K562 (cell line): Measurements from ENCODE around the gene CFAP157. TPM values are rescaled to one million over a fixed set of nuclear protein-coding genes. Genes with fewer than 3 reads are reported as not detected.

Experiments
- CBX8 ChIP-seq: fragments of 200-600 bp; sonication (generic); IDR thresholded peaks from 2 replicates; pipeline ENCODE4 v1.6.1; 2012; ENCODE audit warnings: borderline replicate concordance, mixed run types, low read depth, mild to moderate bottlenecking, moderate library complexity, mixed read lengths, low read length, control low read depth, inconsistent platforms; ENCODE audit not compliant: poor library complexity, severe bottlenecking; ENCODE audit errors: extremely low read depth
- ELK3 ChIP-seq: fragments of 450-650 bp; formaldehyde crosslinking; IDR thresholded peaks from 2 replicates; pipeline ENCODE4 v1.4.0; 2020; ENCODE audit warnings: mild to moderate bottlenecking
- HDAC1 ChIP-seq, 2 experiments: fragments of 450-650 bp; IDR thresholded peaks; 2 replicates each; pipeline ENCODE4 v1.6.1; 2016 to 2017; ENCODE audit warnings: inconsistent platforms in 1 of 2, mild to moderate bottlenecking in 1 of 2, moderate library complexity in 1 of 2
- IRF9 ChIP-seq: fragments of 450-650 bp; IDR thresholded peaks from 2 replicates; pipeline ENCODE4 v1.6.1; 2016; ENCODE audit warnings: missing biosample characterization, missing genetic modification characterization
- MTA3 ChIP-seq: fragments of 450-650 bp; formaldehyde crosslinking; IDR thresholded peaks from 2 replicates; pipeline ENCODE4 v1.6.1; 2017; ENCODE audit warnings: mild to moderate bottlenecking, borderline replicate concordance
- SFPQ ChIP-seq: fragments of 200-400 bp; formaldehyde crosslinking; IDR thresholded peaks from 2 replicates; pipeline ENCODE4 v1.6.1; 2017; ENCODE audit warnings: mild to moderate bottlenecking, low read depth, low read length, moderate library complexity
- TCF3 ChIP-seq: sonication (generic); formaldehyde crosslinking; IDR thresholded peaks from 2 replicates; pipeline ENCODE4 v1.4.0; 2020; ENCODE audit warnings: mild to moderate bottlenecking, missing genetic modification reagents
- ZC3H4 ChIP-seq: sonication (generic); formaldehyde crosslinking; IDR thresholded peaks from 2 replicates; pipeline ENCODE4 v1.9.0; 2021; ENCODE audit warnings: missing genetic modification reagents, borderline replicate concordance
- ZNF354B ChIP-seq: fragments of 250-450 bp; sonication (Bioruptor Pico); IDR thresholded peaks from 2 replicates; pipeline ENCODE4 v1.4.0; 2020
- polyA plus RNA-seq, 8 experiments: library from polyadenylated mRNA; depleted of rRNA in 4 of 8; stranded (reverse) in 5 of 8; unstranded in 3 of 8; fragments of >200 nt; fragmentation: Nextera tagmentation in 2 of 8; fragmentation: Illumina TruSeq in 1 of 8; extraction: Ambion mirVana in 2 of 8; extraction: Trizol in 1 of 8; gene quantifications; 2 replicates each; pipeline versions ENCODE4 v1.2.1 to v1.2.3, GENCODE V29; 2011 to 2014; ENCODE audit warnings: inconsistent platforms in 1 of 8, missing spikeins in 1 of 8
- total RNA-seq, 7 experiments: library from RNA; depleted of rRNA in 6 of 7; stranded (reverse); fragments of >200 nt in 6 of 7; fragmentation: Illumina TruSeq in 2 of 7; extraction: Trizol in 2 of 7; gene quantifications; 2 replicates each; pipeline versions ENCODE4 v1.2.1 to v1.2.3, GENCODE V29; 2011 to 2021; ENCODE audit warnings: low replicate concordance in 1 of 7
- TF ChIP-seq, protein P1 (sequence below): sonication (generic); formaldehyde crosslinking; IDR thresholded peaks from 2 replicates; pipeline ENCODE4 v1.8.1; 2023; ENCODE audit warnings: mild to moderate bottlenecking, missing genetic modification reagents

The CFAP157 gene
- total and polyA plus RNA-seq, 9 of the 15 experiments (the other 6 are each of a cell fraction or from before 2014, with no cell fraction given) = 0.03 TPM; not detected in 8

GRCh38 chr9:127690735-127691134, 16.1 kb upstream of the CFAP157 start (continued):
- TF ChIP-seq, protein P1, sequence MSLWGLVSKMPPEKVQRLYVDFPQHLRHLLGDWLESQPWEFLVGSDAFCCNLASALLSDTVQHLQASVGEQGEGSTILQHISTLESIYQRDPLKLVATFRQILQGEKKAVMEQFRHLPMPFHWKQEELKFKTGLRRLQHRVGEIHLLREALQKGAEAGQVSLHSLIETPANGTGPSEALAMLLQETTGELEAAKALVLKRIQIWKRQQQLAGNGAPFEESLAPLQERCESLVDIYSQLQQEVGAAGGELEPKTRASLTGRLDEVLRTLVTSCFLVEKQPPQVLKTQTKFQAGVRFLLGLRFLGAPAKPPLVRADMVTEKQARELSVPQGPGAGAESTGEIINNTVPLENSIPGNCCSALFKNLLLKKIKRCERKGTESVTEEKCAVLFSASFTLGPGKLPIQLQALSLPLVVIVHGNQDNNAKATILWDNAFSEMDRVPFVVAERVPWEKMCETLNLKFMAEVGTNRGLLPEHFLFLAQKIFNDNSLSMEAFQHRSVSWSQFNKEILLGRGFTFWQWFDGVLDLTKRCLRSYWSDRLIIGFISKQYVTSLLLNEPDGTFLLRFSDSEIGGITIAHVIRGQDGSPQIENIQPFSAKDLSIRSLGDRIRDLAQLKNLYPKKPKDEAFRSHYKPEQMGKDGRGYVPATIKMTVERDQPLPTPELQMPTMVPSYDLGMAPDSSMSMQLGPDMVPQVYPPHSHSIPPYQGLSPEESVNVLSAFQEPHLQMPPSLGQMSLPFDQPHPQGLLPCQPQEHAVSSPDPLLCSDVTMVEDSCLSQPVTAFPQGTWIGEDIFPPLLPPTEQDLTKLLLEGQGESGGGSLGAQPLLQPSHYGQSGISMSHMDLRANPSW (CRISPR knock-in tag) = no peak
- TF ChIP-seq SFPQ = no peak
- no peak for TF ChIP-seq ZC3H4 (CRISPR knock-in tag)
- no peak for TF ChIP-seq ELK3 (CRISPR knock-in tag)
- TF ChIP-seq HDAC1 (IDR thresholded peaks at IDR 0.05) = no peak
- TF ChIP-seq CBX8 = no peak
- no peak for TF ChIP-seq MTA3
- no peak for TF ChIP-seq IRF9 (tag)
- TF ChIP-seq TCF3 = no peak
- TF ChIP-seq ZNF354B (CRISPR knock-in tag) = no peak
